NCI-H510A (cell line): ENCODE data around the gene UBR2.

Source experiments
- DNase-seq: peaks from one replicate; lab custom pipeline; 2025; lab: John Stamatoyannopoulos, UW

Gene UBR2

GRCh38 chr6:42563697-42564505 lies at the start of gene UBR2:
Gene UBR2, plus strand, starts transcription at chr6:42564029. Its CDS starts 291 bp downstream, at chr6:42564320.
- DNase-seq: peak; percentile 99

- no peak for DNase-seq
These were observed 49.1 kb upstream of the UBR2 start for GRCh38 chr6:42514745-42515144.

- DNase-seq: no peak
These were observed 44.0 kb upstream of the UBR2 start for GRCh38 chr6:42519779-42520178.

DNA sequence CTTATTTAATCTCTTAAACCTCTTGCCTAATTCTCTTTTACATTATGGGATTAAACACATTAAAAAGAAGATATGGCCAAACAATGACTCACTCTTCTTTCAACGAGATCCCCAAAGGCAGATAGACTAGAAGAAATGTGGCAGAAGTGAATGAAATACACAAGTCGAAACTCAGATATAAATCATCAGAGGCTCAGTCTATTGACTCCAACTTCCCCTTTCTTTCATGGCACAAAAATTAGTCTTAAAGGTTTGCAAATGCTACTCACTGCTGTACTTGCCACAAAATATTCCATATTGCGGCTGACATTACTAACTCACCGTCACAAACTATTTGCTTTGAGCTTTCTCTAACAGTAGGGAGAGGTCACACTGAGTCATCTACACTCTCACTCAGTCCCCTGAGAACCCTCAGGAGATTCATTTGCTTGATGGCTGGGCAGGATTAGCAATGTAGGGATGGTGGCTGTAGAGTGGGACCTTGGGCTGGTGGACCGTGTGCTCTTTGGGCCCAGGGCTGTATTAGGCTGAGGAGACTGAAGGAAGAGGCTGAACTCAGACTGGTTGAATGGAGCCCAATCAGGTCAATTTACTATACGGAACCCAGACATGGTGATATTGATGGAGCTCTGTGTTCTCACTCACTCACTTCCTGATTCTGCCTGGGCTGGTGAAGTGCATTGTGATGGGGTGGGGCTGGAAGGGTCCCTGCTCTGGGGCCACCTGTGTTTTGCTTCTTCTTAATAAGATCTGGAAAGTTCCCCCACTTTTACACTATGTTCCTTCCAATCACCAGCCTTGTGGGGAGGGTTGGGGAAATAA lies 42.8 kb upstream of the UBR2 start:
- no peak for DNase-seq

- no peak for DNase-seq
These were observed 41.8 kb upstream of the UBR2 start for GRCh38 chr6:42522036-42522435.

- DNase-seq: no peak
These were observed 40.7 kb upstream of the UBR2 start for GRCh38 chr6:42522942-42523814.

GRCh38 chr6:42525206-42525605 lies 38.6 kb upstream of the UBR2 start:
- DNase-seq: no peak

GRCh38 chr6:42526616-42527015 lies 37.2 kb upstream of the UBR2 start:
- no peak for DNase-seq

GRCh38 chr6:42527204-42527603 lies 36.6 kb upstream of the UBR2 start:
- DNase-seq: no peak

DNA sequence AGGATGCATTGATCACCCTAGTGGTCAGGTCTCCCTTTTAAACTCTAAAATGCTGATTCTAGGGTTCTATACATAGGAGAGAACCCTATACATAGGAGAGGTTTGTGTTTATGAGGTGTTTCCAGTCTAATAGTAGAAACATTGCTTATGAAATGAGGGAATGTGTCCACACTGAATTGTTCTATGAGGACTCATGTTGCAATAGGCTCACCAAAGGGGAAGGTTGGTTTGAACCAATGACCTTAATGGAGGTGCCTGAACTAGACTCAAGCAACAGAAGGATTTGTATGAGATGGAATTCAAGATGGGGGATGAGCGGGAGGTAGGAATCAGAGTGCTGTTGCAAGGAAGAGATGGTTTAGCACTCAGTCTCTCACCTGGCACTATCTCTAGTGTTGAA lies 33.5 kb upstream of the UBR2 start:
- no peak for DNase-seq

- DNase-seq: no peak
These were observed 33.1 kb upstream of the UBR2 start for GRCh38 chr6:42530751-42531150.

DNA sequence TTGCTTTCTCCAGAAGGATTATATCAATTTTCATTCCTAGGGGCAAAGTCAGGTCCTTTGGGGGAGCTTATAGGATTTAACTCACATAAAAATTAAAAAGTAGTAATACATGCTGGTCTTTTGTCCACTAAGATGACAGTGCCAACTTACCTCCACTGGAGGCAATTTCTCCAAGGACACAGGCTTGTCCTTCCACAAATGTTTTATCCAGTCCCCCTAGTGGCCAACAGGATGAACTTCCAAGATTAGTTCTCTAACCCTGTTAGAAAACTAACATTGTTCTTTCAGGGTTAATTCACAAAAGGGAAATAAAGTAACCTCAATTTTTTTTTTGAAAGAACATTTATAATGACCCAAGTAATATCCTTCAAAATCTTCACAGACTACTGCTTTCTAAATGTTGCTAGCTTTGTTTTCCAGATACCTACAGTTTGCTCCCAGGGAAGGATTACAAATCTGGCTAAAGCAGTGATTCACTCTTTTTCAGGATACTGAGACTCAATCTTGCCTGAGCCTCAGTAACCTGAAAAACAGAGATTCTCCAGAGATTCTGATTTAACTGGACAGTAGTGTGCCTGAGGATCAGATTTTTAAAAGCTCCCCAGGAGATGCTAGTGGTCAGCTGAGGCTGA lies 31.7 kb upstream of the UBR2 start:
- no peak for DNase-seq

- DNase-seq: no peak
These were observed 30.0 kb upstream of the UBR2 start for GRCh38 chr6:42533794-42534193.

- no peak for DNase-seq
These were observed 26.3 kb upstream of the UBR2 start for GRCh38 chr6:42537536-42537935.

DNA sequence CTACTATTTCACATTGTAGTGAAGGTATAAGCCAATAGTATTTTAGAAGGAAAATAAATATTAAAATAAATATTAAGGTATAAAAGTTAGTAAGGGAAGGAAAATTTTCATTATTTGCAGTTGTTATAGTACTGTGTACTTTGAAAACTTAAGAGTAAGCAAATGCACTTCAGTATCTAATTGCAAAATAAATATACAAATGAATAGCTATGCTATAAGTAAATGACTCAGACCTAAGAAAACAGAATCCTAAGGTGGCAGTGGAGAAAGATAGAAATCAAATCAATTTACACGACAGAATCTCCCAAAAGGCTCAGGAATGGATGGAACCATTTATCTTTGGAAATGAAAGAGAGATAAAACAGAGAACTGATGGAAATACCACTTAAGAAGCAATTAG lies 24.7 kb upstream of the UBR2 start:
- DNase-seq: no peak

GRCh38 chr6:42545226-42545773 lies 18.5 kb upstream of the UBR2 start:
- DNase-seq: peak; percentile 13

DNA sequence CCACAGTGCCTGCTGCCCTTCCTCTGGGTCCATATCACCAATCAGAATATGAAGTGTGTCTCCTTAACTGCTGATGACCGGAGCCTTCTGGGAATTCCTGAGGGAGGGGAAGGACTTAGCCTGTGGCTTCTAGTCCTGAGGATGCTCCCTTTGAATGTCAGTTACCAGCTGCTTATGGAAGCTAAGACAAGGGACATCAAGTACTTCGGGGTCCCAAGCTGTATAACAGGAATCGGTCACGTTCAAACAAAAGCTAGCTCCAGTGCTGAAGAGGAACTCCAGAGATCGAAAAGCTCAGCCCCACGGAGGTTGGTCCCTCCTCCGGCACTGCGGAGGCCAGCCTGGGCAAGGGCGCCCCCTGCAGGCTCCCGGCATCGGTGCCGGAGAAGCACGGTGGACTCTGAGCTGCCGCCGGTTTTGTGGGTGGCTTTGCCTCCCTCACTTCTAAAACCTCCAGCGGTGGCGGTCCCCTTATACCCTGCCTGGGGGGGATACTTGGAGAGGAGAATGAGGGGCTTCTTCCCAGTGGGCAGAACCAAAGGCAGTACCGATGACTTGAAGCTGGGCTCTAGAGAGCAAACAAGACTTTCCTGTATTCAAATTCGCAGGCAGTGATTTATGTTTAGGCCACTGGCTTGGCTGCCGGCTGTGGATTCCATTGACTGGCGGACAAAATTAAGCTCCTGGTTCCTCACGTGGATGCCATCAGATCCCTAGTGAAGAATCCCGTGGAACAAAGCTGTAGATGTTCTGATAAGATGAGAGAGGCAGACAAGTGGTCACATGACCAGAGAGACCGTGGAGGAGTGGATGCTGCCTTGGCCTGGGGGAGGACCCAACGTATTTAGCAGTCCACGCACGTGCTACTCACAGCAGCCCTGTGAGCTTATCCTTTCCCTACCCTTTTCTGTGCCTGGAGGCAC lies 16.2 kb upstream of the UBR2 start:
- peak; percentile 65 for DNase-seq

- no peak for DNase-seq
These were observed 13.6 kb upstream of the UBR2 start for GRCh38 chr6:42550277-42550676.

DNA sequence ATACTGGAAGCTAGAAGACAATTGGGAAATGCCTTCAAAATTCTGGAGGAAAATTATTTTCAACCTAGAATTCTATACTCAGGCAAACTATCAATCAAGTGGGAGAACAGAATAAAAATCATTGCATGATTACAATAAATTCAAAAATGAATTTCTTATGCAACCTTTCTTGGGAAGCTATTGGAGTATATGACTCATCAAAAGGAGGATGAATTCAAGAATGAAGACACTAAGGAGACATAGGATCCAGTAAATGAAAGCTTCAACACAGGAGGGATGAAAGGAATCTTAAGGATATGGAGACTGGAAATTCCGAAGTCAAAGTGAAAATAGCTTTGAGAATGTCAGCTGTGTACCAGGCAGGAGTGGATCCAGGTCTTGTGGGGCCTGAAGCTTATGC lies 12.6 kb upstream of the UBR2 start:
- no peak for DNase-seq

DNA sequence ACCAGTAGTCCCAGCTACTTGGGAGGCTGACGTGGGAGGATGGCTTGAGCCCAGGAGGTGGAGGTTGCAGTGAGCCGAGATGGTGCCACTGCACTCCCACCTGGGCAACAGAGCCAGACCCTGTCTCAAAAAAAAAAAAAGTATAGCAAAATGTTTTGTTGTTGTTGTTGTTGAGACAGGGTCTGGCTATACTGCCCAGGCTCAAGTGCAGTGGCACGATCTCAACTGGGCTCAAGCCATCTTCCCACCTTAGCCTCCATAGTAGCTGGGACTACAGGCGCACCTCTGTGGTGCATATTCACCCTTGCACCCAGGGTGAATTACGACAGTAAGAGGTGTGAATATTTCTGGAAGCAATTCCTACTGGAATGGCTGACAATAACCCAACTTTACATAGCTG lies 11.4 kb upstream of the UBR2 start:
- DNase-seq: no peak
